ENCODE data around the gene OR1E2.
"Not testable (repeated sequence)": the region's sequence is repeated elsewhere in the genome, so short reads cannot be mapped to it uniquely, and the experiment has no call there.

OR1E2 gene

GRCh38 chr17:3433741-3434140 is at the start of gene OR1E2:
Gene OR1E2, minus strand, starts transcription at chr17:3433841. Its CDS starts 0 bp downstream, at chr17:3433841.
- DNase-seq, result no peak

- no peak for DNase-seq
Observed at GRCh38 chr17:3482852-3483251, 49.2 kb upstream of the OR1E2 start.

GRCh38 chr17:3479988-3480387 is 46.3 kb upstream of the OR1E2 start:
- DNase-seq, result no peak

- DNase-seq, result no peak
Observed at GRCh38 chr17:3475812-3476610, 42.4 kb upstream of the OR1E2 start, which contains the start of gene ASPA. Gene ASPA, plus strand, starts transcription at chr17:3475997. Its CDS starts 163 bp downstream, at chr17:3476160.

- DNase-seq, result no peak
Observed at GRCh38 chr17:3475251-3475685, 41.6 kb upstream of the OR1E2 start.

- no peak for DNase-seq
Observed at GRCh38 chr17:3474212-3474611, 40.6 kb upstream of the OR1E2 start.

GRCh38 chr17:3472137-3472536 is 38.5 kb upstream of the OR1E2 start:
- DNase-seq, result no peak

- DNase-seq, result no peak
Observed at GRCh38 chr17:3471599-3471998, 38.0 kb upstream of the OR1E2 start, which contains the start of gene SPATA22. Gene SPATA22, minus strand, starts transcription at chr17:3471819. Its CDS starts 2,494 bp downstream, at chr17:3469325.

- DNase-seq, result no peak
Observed at GRCh38 chr17:3469529-3469928, 35.9 kb upstream of the OR1E2 start.

- not testable (repeated sequence) for DNase-seq
Observed at GRCh38 chr17:3466355-3466754, 32.7 kb upstream of the OR1E2 start.

- DNase-seq, result no peak
Observed at GRCh38 chr17:3448059-3448665, 14.5 kb upstream of the OR1E2 start.

- no peak for DNase-seq
Observed at GRCh38 chr17:3447625-3448024, 14.0 kb upstream of the OR1E2 start.

GRCh38 chr17:3440451-3440850 is 6.8 kb upstream of the OR1E2 start:
- DNase-seq, result no peak

- no peak for DNase-seq
Observed at GRCh38 chr17:3438368-3438767, 4.7 kb upstream of the OR1E2 start.

GRCh38 chr17:3433215-3433614 is 426 bp downstream of the OR1E2 start:
- DNase-seq, result not testable (repeated sequence)

GRCh38 chr17:3418222-3418621 is 15.4 kb downstream of the OR1E2 start:
- DNase-seq, result no peak

- DNase-seq, result no peak
Observed at GRCh38 chr17:3415610-3416009, 18.0 kb downstream of the OR1E2 start.

- not testable (repeated sequence) for DNase-seq
Observed at GRCh38 chr17:3412216-3412615, 21.4 kb downstream of the OR1E2 start.

GRCh38 chr17:3411070-3411469 is 22.6 kb downstream of the OR1E2 start, which contains the start of gene OR3A3:
Gene OR3A3, plus strand, starts transcription at chr17:3411370.
- no peak for DNase-seq

GRCh38 chr17:3403856-3404255 is 29.8 kb downstream of the OR1E2 start:
- not testable (repeated sequence) for DNase-seq

GRCh38 chr17:3401786-3402185 is 31.9 kb downstream of the OR1E2 start:
- DNase-seq, result no peak

- DNase-seq, result no peak
Observed at GRCh38 chr17:3400055-3400454, 33.6 kb downstream of the OR1E2 start.

GRCh38 chr17:3398310-3398709 is 35.3 kb downstream of the OR1E2 start, which contains the start of gene OR1E1:
Gene OR1E1, minus strand, starts transcription at chr17:3398410. Its CDS starts 0 bp downstream, at chr17:3398410.
- DNase-seq, result no peak

GRCh38 chr17:3397801-3398200 is 35.8 kb downstream of the OR1E2 start:
- DNase-seq, result not testable (repeated sequence)
